ENCODE results near the gene CCL3. TPM values are rescaled to one million over a fixed set of nuclear protein-coding genes. Genes with fewer than 3 reads are reported as not detected.

Gene CCL3
- polyA plus RNA-seq, 3 donors = 0.65 to 2.6 (median 1.9) TPM

- DNase-seq = no peak
Measured at GRCh38 chr17:36048066-36048465, 41.9 kb downstream of the CCL3 start.

Other genes with a start within 250 kb of the CCL3 start
- gene HEATR9, start 221.3 kb downstream of the CCL3 start, polyA plus RNA-seq (ENCODE audit: insufficient read length in 3 of 3) = under 1 TPM; 0.06 to 0.61 (median 0.16) TPM
- 1 to 10 TPM in 2 of 3 donors, under 1 TPM in 1; 0.96 to 1.4 (median 1.4) TPM for gene CCL5, start 209.8 kb downstream of the CCL3 start, polyA plus RNA-seq (ENCODE audit: insufficient read length in 3 of 3)
- 1 to 10 TPM; 2.5 to 4.0 (median 3.6) TPM for gene RDM1, start 159.4 kb downstream of the CCL3 start, polyA plus RNA-seq (ENCODE audit: insufficient read length in 3 of 3)
- not detected for gene LYZL6, start 146.4 kb downstream of the CCL3 start, polyA plus RNA-seq (ENCODE audit: insufficient read length in 3 of 3)
- gene CCL16, start 108.6 kb downstream of the CCL3 start, polyA plus RNA-seq (ENCODE audit: insufficient read length in 3 of 3) = under 1 TPM; 0.17 to 0.42 (median 0.30) TPM
- gene CCL14, start 103.4 kb downstream of the CCL3 start, polyA plus RNA-seq (ENCODE audit: insufficient read length in 3 of 3) = 10 to 100 TPM; 18.3 to 23.1 (median 22.1) TPM
- 10 to 100 TPM in 1 of 3 donors, 1 to 10 TPM in 2; 5.2 to 10.5 (median 6.9) TPM for gene CCL15, start 88.6 kb downstream of the CCL3 start, polyA plus RNA-seq (ENCODE audit: insufficient read length in 3 of 3)
- under 1 TPM in 1 of 3 donors, not detected in 2; 0.56 TPM for gene CCL23, start 72.2 kb downstream of the CCL3 start, polyA plus RNA-seq (ENCODE audit: insufficient read length in 3 of 3)
- gene CCL18, start 25.9 kb downstream of the CCL3 start, polyA plus RNA-seq (ENCODE audit: insufficient read length in 3 of 3) = not detected
- gene CCL4, start 13.7 kb upstream of the CCL3 start, polyA plus RNA-seq (ENCODE audit: insufficient read length in 3 of 3) = 1 to 10 TPM in 1 of 3 donors, under 1 TPM in 2; 0.73 to 1.3 (median 0.88) TPM
- 10 to 100 TPM in 2 of 3 donors, 1 to 10 TPM in 1; 8.0 to 22.9 (median 13.6) TPM for gene TBC1D3B, start 86.5 kb upstream of the CCL3 start, polyA plus RNA-seq (ENCODE audit: insufficient read length in 3 of 3)
- under 1 TPM; 0.65 to 0.73 (median 0.69) TPM for gene CCL3L1, start 106.6 kb upstream of the CCL3 start, polyA plus RNA-seq (ENCODE audit: insufficient read length in 3 of 3)
- under 1 TPM; 0.53 to 0.84 (median 0.83) TPM for gene CCL4L2, start 120.9 kb upstream of the CCL3 start, polyA plus RNA-seq (ENCODE audit: insufficient read length in 3 of 3)
- gene TBC1D3I, start 174.4 kb upstream of the CCL3 start, polyA plus RNA-seq (ENCODE audit: insufficient read length in 3 of 3) = 1 to 10 TPM in 1 of 3 donors, under 1 TPM in 1, not detected in 1; 0.33 to 1.7 TPM
- gene TBC1D3G, start 233.7 kb upstream of the CCL3 start, polyA plus RNA-seq (ENCODE audit: insufficient read length in 3 of 3) = not detected